ENCODE data around the gene MAP2K5. TPM values are rescaled to one million over a fixed set of nuclear protein-coding genes. Genes with fewer than 3 reads are reported as not detected.

Gene MAP2K5
- total and polyA plus RNA-seq, 10 of the 15 experiments (the other 5 are each of a cell fraction or from before 2014, with no cell fraction given): 1.3 to 19.4 (median 9.6) TPM

DNA sequence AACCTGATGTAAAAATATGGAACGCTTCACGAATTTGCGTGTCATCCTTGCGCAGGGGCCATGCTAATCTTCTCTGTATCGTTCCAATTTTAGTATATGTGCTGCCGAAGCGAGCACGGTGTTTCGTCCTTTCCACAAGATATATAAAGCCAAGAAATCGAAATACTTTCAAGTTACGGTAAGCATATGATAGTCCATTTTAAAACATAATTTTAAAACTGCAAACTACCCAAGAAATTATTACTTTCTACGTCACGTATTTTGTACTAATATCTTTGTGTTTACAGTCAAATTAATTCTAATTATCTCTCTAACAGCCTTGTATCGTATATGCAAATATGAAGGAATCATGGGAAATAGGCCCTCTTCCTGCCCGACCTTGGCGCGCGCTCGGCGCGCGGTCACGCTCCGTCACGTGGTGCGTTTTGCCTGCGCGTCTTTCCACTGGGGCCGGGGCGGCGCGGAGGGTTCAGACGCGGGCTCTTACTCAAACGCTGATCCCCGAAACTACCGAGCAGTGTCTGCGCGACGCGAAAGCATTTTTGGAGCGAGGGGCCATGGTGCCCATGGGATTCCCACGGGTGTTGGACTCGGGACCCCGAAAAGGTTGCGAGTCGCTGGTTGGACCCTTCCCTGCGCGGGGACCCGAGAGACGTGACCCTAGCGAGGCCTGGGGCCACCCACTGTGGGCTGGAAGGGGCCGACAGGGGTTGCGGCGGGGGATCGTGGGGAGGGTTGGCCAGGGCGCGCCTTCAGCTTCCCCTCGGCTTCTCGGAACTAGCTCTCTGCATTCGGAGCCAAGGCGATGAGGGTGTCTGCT is 297.6 kb downstream of the MAP2K5 start, which contains the start of gene RNU6-1 (continued):
- TF ChIP-seq, protein P1, sequence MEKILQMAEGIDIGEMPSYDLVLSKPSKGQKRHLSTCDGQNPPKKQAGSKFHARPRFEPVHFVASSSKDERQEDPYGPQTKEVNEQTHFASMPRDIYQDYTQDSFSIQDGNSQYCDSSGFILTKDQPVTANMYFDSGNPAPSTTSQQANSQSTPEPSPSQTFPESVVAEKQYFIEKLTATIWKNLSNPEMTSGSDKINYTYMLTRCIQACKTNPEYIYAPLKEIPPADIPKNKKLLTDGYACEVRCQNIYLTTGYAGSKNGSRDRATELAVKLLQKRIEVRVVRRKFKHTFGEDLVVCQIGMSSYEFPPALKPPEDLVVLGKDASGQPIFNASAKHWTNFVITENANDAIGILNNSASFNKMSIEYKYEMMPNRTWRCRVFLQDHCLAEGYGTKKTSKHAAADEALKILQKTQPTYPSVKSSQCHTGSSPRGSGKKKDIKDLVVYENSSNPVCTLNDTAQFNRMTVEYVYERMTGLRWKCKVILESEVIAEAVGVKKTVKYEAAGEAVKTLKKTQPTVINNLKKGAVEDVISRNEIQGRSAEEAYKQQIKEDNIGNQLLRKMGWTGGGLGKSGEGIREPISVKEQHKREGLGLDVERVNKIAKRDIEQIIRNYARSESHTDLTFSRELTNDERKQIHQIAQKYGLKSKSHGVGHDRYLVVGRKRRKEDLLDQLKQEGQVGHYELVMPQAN (conservative IDR thresholded peaks at IDR 0.05): peak; percentile 66; the same call in 1 of the 2 replicates
- TF ChIP-seq CEBPB (IDR thresholded peaks at IDR 0.05; ENCODE audit: borderline replicate concordance in 1 of 2, low read depth in 2 of 2, low read length in 2 of 2): no peak
- 0 out of 2 replicates have a peak, but pooled peaks have one; percentile 31 for TF ChIP-seq TCF3 (IDR thresholded peaks at IDR 0.05; ENCODE audit: borderline replicate concordance, insufficient read depth, low read depth, low read length)
- 0 out of 2 replicates have a peak, but pooled peaks have one; percentile 53 for TF ChIP-seq ATF7 (IDR thresholded peaks at IDR 0.05; ENCODE audit: low read depth)
- no peak; the same call in 1 of the 2 replicates for TF ChIP-seq ZNF207 (IDR thresholded peaks at IDR 0.05; ENCODE audit: borderline replicate concordance)
- TF ChIP-seq MEF2B (IDR thresholded peaks at IDR 0.05; ENCODE audit: partially characterized antibody, poor library complexity, severe bottlenecking): peak; percentile 42
- TF ChIP-seq CREB1 (IDR thresholded peaks at IDR 0.05; ENCODE audit: low read depth): peak; percentile 45
- TF ChIP-seq, protein P2, sequence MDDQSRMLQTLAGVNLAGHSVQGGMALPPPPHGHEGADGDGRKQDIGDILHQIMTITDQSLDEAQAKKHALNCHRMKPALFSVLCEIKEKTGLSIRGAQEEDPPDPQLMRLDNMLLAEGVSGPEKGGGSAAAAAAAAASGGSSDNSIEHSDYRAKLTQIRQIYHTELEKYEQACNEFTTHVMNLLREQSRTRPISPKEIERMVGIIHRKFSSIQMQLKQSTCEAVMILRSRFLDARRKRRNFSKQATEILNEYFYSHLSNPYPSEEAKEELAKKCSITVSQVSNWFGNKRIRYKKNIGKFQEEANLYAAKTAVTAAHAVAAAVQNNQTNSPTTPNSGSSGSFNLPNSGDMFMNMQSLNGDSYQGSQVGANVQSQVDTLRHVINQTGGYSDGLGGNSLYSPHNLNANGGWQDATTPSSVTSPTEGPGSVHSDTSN (IDR thresholded peaks at IDR 0.05; ENCODE audit: insufficient replicate concordance, low read depth, low read length): no peak
- TF ChIP-seq, protein P3, sequence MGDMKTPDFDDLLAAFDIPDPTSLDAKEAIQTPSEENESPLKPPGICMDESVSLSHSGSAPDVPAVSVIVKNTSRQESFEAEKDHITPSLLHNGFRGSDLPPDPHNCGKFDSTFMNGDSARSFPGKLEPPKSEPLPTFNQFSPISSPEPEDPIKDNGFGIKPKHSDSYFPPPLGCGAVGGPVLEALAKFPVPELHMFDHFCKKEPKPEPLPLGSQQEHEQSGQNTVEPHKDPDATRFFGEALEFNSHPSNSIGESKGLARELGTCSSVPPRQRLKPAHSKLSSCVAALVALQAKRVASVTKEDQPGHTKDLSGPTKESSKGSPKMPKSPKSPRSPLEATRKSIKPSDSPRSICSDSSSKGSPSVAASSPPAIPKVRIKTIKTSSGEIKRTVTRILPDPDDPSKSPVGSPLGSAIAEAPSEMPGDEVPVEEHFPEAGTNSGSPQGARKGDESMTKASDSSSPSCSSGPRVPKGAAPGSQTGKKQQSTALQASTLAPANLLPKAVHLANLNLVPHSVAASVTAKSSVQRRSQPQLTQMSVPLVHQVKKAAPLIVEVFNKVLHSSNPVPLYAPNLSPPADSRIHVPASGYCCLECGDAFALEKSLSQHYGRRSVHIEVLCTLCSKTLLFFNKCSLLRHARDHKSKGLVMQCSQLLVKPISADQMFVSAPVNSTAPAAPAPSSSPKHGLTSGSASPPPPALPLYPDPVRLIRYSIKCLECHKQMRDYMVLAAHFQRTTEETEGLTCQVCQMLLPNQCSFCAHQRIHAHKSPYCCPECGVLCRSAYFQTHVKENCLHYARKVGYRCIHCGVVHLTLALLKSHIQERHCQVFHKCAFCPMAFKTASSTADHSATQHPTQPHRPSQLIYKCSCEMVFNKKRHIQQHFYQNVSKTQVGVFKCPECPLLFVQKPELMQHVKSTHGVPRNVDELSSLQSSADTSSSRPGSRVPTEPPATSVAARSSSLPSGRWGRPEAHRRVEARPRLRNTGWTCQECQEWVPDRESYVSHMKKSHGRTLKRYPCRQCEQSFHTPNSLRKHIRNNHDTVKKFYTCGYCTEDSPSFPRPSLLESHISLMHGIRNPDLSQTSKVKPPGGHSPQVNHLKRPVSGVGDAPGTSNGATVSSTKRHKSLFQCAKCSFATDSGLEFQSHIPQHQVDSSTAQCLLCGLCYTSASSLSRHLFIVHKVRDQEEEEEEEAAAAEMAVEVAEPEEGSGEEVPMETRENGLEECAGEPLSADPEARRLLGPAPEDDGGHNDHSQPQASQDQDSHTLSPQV (IDR thresholded peaks at IDR 0.05): peak; percentile 98
- peak; percentile 97 for TF ChIP-seq RAD51 (IDR thresholded peaks at IDR 0.05)
- peak; percentile 84 for TF ChIP-seq GATAD2B (conservative IDR thresholded peaks at IDR 0.05; ENCODE audit: low read depth)
- peak; percentile 15; the same call in 1 of the 2 replicates for TF ChIP-seq CBX5 (IDR thresholded peaks at IDR 0.05; ENCODE audit: low read depth)
- peak; percentile 72 for TF ChIP-seq MXI1 (IDR thresholded peaks at IDR 0.05; ENCODE audit: low read depth, low read length)
- no peak for TF ChIP-seq SIX5 (IDR thresholded peaks at IDR 0.05; ENCODE audit: low read depth, low read length, severe bottlenecking)

Data from GM12878 (cell line).